ENCODE results near the gene CA10. TPM values are rescaled to one million over a fixed set of nuclear protein-coding genes. Genes with fewer than 3 reads are reported as not detected.

Gene CA10
- total and polyA plus RNA-seq, 11 donors, result not detected

DNA sequence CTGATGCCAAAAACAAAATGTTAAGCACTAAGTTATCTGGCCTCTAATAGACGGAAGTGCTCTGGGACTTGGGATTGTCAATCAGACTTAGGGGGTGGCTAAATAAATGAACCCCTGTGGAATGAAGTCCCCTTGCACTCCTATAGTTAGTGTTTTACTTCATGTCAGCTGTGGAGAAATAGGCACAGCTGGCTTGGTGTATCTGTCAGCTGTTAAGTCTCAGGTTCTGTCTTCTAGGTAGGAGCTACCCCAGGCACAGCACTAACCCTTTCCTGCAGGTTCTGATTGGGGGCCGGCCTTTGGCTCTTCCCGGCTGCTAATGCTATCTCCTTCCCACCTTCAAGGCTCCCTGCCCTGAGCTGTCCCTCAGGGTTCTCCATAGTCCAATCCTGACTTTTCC, 487.6 kb downstream of the CA10 start:
- TF ChIP-seq, protein P1, sequence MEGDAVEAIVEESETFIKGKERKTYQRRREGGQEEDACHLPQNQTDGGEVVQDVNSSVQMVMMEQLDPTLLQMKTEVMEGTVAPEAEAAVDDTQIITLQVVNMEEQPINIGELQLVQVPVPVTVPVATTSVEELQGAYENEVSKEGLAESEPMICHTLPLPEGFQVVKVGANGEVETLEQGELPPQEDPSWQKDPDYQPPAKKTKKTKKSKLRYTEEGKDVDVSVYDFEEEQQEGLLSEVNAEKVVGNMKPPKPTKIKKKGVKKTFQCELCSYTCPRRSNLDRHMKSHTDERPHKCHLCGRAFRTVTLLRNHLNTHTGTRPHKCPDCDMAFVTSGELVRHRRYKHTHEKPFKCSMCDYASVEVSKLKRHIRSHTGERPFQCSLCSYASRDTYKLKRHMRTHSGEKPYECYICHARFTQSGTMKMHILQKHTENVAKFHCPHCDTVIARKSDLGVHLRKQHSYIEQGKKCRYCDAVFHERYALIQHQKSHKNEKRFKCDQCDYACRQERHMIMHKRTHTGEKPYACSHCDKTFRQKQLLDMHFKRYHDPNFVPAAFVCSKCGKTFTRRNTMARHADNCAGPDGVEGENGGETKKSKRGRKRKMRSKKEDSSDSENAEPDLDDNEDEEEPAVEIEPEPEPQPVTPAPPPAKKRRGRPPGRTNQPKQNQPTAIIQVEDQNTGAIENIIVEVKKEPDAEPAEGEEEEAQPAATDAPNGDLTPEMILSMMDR (IDR thresholded peaks at IDR 0.05), result no peak
- TF ChIP-seq POLR2A (IDR thresholded peaks at IDR 0.05), result no peak
- intact Hi-C loops (cut with DNase I), result loop anchor here in 1 of 10 donors (10.0 kb wide), 1 partner anchor 66 kb away; no protein-coding TSS in a partner anchor
- H3K36me3 ChIP-seq, result no peaks in the 10 kb centered on the region
- H3K27me3 ChIP-seq, result no peaks in the 10 kb centered on the region
- WGBS, 4 donors, result 60 to 66% (median 62%) methylated on average over 3 of the region's 3 CpGs
- ATAC-seq (no peak), DNase-seq (no peak)
- no peaks in the 10 kb centered on the region for H3K9me3 ChIP-seq
- H3K4me1 ChIP-seq, result peaks cover 0 to 7% (median 0%) of the 10 kb centered on the region in 12 donors
- no peak overlapping the region for H3K27ac ChIP-seq
- H3K4me3 ChIP-seq, result no peak overlapping the region

DNA sequence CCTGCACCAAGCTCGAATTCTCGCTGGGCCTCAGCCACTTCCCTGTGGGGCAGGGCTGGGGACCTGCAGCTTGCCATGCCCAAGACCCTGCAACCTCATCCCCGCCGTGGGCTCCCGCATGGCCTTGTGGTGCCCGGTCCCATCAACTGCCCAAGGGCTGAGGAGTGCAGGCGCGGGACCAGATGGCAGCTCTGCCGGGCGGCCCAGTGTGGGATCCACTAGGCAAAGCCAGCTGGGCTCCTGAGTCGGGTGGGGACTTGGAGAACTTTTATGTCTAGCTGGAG, 489.6 kb downstream of the CA10 start:
- no peak for ATAC-seq
- no peaks in the 10 kb centered on the region for H3K36me3 ChIP-seq
- no peak overlapping the region for H3K4me3 ChIP-seq
- TF ChIP-seq, protein P1 (IDR thresholded peaks at IDR 0.05), result no peak
- no peak for TF ChIP-seq POLR2A (IDR thresholded peaks at IDR 0.05)
- peak in 1 of 5 donors; percentile 62 for DNase-seq
- H3K27me3 ChIP-seq, result no peaks in the 10 kb centered on the region
- no peak overlapping the region for H3K27ac ChIP-seq
- no peaks in the 10 kb centered on the region for H3K9me3 ChIP-seq
- intact Hi-C loops (cut with DNase I), result loop anchor here in 1 of 10 donors (1.0 kb wide), 1 partner anchor 34 kb away; no protein-coding TSS in a partner anchor
- peaks cover 0 to 7% (median 0%) of the 10 kb centered on the region in 12 donors for H3K4me1 ChIP-seq
- 85 to 96% (median 91%) methylated on average over 5 to 11 of the region's 11 CpGs for WGBS, 4 donors

DNA sequence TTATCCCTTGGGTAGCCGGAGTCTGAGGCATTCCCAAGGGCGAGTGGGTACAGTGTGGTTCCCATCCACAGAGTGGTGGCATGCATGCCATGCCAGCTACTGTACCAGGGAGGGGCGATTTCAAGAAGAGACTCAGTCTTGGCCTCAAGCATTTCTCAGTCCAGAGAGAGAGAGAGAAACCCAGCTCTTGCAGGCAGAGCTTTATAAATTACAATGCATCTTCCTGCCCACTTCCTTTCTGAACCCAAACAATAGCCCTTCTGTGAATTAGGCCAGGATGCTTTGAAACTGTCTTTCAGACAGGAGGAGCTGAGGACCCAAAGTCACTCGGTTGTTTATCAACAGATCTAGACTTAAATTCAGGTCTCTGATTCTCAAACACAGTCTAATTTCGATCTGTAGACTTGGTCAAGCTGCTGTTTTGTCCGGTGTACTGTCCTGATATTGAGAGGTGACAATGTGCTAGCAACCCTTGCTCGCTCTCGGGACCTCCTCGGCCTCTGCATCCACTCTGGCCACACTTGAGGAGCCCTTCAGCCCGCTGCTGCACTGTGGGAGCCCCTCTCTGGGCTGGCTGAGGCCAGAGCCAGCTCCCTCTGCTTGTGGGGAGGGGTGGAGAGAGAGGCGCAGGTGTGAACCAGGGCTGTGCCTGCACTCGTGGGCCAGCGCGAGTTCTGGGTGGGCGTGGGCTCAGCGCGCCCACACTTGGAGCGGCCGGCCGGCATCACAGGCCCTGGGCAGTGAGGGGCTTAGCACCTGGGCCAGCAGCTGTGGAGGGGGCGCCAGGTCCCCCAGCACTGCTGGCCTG, 490.2 kb downstream of the CA10 start:
- WGBS, 4 donors, result 76 to 87% (median 79%) methylated on average over 12 to 21 of the region's 21 CpGs
- TF ChIP-seq POLR2A (IDR thresholded peaks at IDR 0.05), result no peak
- TF ChIP-seq, protein P1 (IDR thresholded peaks at IDR 0.05), result no peak
- H3K27ac ChIP-seq, result no peak overlapping the region
- H3K9me3 ChIP-seq, result no peaks in the 10 kb centered on the region
- DNase-seq (no peak), ATAC-seq (no peak)
- no peaks in the 10 kb centered on the region for H3K27me3 ChIP-seq
- H3K36me3 ChIP-seq, result no peaks in the 10 kb centered on the region
- intact Hi-C loops (cut with DNase I), result loop anchor here in 1 of 10 donors (1.0 kb wide), 1 partner anchor 35 kb away; no protein-coding TSS in a partner anchor
- H3K4me3 ChIP-seq, result no peak overlapping the region
- peaks cover 0 to 7% (median 0%) of the 10 kb centered on the region in 12 donors for H3K4me1 ChIP-seq

DNA sequence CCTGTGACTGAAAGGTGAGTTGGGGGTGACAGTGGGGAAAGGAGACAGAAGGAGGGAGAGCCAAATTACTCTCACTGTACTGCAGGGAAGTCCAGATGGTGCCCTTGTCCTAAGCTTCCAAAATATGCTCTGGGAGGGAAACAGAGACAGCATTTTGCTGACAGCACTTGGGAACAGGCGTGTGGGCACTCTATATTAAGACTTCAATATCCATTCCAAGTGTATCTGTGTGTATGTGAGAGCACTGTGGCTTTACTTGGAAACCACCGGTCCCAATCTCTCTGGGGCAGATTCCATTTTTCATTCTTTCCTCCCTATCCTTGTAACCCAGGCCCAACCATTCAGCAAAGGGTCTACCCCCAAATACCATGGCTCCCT, 490.8 kb downstream of the CA10 start:
- peaks cover 0 to 7% (median 0%) of the 10 kb centered on the region in 12 donors for H3K4me1 ChIP-seq
- H3K27ac ChIP-seq, result no peak overlapping the region
- WGBS, 4 donors, result 77 to 80% (median 78%) methylated on average over 2 of the region's 2 CpGs
- H3K4me3 ChIP-seq, result no peak overlapping the region
- no peaks in the 10 kb centered on the region for H3K9me3 ChIP-seq
- no peak for DNase-seq
- TF ChIP-seq, protein P1 (IDR thresholded peaks at IDR 0.05), result no peak
- no peak for TF ChIP-seq POLR2A (IDR thresholded peaks at IDR 0.05)
- no peaks in the 10 kb centered on the region for H3K36me3 ChIP-seq
- H3K27me3 ChIP-seq, result no peaks in the 10 kb centered on the region
- ATAC-seq, result no peak
- intact Hi-C loops (cut with DNase I), result loop anchor here in 1 of 10 donors (1.0 kb wide), 1 partner anchor 36 kb away; no protein-coding TSS in a partner anchor

All from heart left ventricle (tissue), 16 donors.